NCI-H2196 treated with DMSO at 0.1 percent for 48 hours (cell line): ENCODE results near the gene FBXO10.

ENCODE experiments used
- DNase-seq: peaks from one replicate; lab custom pipeline; 2025; ENCODE audit not compliant: unreplicated experiment; lab: John Stamatoyannopoulos, UW

FBXO10 gene

DNA sequence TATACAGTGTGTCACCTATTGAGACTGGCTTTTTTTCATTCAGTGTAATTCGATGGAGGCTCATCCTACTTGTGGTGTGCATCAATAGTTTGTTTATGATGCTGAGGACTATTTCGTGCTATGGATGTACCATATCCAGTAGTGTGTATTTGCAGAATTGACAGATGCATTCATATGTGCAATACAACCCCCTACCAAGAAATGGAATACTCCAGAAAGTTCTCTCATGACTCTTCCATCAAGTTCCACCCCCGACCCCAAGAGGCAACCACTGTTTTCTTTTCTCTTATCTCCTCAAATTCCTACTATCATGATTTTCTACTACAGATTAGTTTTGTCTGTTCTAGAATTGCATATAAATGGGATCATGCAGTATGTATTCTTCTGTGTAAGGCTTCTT lies 21.9 kb downstream of the FBXO10 start:
- no peak for DNase-seq

DNA sequence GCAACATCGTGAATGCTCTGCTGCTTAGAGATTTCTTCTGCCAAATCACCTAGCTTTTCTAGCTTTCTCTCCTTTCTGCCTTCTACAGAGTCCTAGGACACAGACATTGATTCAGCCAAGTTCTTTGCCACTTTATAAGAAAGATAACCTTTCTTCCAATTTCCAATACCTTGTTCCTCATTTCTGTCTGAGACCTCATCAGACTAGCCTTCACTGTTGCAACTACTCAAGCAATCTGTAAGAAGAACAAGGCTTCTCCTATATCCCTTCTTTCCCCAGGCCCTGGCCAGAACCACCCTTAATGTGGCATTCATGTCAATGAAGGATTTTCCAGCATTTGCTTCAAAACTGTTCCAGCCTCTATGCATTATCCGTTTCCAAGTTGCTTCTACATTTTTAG lies 24.3 kb downstream of the FBXO10 start:
- no peak for DNase-seq

DNA sequence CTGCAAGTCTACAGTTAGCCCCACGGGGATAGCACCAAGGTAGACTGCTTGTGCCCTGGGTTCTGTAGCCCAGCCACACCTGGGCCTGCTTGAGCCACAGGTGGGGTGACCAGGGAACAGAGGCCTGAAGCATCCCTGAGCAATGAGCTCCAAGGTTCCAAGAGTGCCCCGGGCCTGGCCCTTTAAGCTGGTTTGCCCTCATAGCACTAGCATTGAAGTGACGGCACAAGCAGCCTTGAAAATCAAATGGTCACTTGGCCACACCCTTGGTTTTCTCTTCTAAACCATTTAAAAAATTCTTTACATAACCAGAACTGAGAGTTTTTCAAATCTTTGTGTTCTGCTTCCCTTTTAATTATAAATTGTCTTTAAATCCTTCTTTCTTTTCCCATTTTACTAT lies 24.7 kb downstream of the FBXO10 start:
- DNase-seq, result no peak

DNA sequence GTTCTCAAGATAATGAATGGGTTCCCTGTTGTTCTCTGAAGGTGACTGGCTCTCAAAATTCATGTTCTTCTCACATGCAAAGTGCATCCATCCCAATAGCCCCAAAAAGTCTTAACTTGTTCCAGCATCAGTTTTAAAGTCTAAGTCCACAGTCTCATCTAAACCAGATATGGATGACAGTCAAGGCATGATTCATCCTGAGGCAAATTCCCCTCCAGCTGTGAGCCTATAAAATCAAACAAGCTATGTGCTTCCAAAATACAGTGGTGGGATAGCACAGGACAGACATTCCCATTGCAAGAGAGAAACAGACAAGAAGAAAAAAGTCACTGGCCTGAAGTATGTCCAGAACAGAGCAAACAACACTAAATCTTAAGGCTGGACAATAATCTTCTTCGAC lies 25.4 kb downstream of the FBXO10 start:
- DNase-seq, result no peak

DNA sequence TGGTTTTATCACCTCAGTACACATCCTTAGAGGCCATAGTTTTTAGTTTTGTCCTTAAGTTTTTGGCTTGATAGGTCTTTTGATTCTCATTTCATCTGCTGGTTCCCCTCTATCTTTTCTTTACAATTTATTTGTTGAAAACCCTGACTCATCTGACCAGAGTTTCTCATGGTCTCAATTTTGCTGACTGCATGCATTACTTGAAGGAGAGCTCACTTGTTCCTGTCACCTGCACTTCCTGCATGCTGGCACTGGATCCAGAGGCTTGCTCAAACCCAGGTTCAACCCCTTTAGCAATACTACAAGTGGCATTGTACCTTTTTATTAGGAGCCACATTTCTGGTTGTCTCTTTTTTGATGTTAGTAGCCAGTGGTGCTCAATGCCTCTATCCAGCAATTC lies 26.7 kb downstream of the FBXO10 start:
- DNase-seq, result no peak

DNA sequence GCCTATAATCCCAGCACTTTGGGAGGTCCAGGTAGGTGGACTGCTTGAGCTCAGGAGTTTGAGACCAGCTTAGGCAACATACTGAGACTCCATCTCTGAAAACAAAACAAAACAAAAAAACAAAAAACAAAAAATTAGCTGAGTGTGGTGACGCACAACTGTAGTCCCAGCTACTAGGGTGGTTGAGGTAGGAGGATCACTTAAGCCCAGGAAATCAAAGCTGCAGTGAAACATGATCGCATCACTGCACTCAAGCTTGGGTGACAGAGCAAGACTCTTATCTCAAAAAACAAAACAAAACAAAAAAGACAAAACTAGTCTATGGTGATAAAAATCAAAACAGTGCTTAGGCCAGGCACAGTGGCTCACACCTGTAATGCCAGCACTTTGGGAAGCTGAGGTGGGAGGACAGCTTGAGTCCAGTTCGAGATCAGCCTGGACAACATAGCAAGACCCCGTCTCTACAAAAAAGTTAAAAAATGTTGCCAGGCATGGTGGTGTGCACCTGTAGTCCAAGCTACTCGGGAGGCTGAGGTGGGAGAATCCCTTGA lies 28.8 kb downstream of the FBXO10 start:
- no peak for DNase-seq

DNA sequence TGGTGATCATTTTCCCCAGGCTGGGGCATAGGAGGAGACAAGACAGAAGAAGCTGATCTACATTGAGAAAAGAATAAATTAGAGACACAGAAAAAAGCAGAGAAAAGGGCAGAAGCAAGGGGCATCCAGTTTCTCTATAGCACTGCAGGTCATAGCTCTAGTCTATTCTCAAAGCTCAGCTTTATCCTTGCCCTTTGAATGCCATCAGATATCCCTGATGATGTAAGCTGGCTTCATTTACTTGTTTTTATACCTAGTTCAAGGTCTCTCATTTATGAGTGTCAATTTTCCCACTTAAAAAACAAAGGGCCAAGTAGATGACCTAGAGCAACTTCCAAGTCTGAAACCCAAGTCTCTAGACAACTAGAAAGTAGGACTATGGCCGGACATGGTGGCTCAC lies 32.7 kb downstream of the FBXO10 start:
- DNase-seq, result no peak

DNA sequence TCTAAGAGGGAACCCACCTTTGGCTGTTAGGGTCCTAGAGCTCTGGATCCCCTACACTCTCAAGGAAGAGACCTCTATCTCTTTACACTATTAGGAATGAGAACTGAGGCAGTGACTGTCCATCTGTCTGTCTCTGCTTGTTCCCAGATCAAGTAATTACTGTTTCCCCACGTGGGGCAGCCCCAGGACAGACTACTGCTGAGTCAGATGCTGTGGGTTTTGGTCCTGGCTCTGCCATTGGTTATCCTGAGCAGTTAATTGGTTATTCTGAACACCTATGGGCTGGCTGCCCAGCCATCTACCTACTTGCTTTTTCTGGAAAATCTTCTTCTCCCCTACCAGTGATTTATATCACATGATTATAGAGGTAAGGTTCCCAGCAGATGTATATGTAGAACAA lies 33.3 kb downstream of the FBXO10 start:
- DNase-seq, result no peak

DNA sequence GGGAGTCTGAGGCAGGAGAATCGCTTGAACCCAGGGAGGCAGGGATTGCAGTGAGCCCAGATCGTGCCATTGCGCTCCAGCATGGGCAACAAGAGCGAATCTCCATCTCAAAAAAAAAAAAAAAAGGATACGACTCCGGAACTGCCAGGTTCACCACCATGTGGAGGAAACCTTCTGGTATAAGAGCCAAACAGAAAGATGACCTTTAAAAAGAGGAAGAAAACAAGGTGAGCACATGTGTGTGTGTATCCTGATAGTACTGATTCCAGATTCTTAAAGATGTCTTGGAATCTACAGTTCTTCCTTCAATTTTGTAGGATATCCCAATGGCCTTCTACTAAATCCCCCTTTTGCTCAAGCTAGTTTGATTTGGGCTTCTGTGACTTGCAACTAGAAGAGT lies 33.7 kb downstream of the FBXO10 start:
- DNase-seq, result no peak

DNA sequence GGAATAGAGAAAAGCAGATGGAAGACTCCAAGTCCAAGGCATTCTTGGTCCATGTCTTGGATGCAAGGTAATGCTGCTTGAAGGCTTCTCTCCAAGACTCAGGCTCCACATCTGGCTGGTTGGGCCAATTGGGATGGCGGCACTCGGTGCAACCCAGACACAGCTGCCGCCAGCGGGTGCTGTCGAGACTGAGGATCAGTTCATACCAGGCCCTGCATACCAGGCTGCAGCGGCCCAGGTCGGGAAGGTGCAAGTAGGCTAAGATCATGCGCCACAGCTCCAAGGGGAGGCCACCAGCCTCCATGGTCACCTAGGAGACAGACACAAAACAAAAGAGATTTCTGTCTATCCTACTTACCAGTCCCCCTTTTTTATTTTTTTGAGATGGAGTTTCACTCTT lies 34.7 kb downstream of the FBXO10 start:
- DNase-seq, result no peak

DNA sequence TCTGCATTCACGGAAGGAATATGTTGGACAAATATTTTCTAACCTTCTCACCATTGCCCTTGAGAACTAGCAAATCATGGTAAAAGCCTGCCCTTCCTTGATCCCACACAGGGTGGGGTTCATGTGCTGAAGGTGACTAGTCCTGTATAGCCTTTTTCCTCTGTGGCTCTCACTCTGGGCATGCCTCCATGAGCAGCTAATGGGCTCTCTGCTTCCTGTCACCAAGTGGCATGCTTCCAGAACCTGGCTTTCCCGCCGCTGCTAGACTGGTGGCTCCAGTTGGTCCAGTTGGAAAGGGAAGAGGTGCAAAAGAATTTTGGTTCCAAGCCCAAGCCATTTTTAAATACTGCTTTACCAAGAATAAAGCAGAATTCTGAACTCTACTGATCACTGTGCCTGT lies 35.5 kb downstream of the FBXO10 start:
- DNase-seq, result peak; percentile 16

DNA sequence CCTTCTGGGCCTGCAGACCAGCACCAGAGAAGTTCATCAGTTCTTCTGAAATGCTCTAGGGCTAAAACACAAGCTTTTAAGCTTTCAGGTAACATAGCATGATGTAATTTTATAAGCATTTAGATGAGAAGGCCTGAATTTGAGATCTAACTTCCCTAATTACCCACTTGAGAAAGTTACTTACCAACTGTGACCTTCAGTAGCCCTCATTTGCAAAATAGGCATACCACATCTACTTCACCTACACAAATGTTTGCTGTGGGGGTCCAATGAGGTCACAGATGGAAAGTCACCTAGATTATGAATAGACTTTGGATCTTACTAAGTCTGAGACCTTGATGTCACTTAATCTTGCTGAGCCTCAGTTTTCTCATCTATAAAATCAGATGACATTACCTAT lies 36.5 kb downstream of the FBXO10 start:
- DNase-seq, result no peak

DNA sequence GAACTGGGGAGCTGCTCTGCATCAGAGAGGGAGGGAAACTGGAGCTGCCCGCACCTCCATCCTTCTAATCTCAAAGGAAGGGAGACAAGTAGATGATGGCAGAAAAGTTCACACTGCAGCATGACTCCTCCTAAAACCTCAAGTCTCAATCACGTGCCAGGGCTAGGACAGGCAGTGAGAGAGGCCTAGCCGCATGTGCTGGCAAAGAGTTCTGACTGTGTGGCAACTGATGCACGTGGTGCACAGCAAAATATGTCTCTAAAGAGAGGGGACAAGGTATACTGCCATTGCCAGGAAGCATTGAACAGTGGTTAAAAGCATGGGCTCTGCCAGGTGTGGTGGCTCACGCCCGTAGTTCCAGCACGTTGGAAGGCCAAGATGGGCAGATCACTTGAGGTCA lies 38.1 kb downstream of the FBXO10 start:
- DNase-seq, result no peak

DNA sequence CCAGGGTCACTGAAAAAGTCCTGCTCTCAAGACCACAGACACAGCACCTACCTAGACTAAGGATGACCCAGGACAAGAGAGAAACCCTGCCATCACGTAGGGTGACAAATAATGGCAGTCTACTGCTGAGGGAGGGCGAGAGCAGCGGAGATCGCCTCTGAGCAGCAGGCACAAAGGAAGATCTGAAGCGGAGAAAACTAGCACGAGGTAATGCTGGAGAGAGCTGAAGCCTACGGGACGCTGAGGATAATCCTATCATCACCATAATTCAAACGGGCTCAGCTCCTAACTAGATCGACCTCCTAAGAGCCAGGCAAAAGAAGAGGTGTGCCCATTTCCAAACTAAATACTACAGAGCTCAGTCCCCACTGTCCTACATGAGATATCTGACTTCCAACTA lies 41.3 kb downstream of the FBXO10 start:
- DNase-seq, result no peak

DNA sequence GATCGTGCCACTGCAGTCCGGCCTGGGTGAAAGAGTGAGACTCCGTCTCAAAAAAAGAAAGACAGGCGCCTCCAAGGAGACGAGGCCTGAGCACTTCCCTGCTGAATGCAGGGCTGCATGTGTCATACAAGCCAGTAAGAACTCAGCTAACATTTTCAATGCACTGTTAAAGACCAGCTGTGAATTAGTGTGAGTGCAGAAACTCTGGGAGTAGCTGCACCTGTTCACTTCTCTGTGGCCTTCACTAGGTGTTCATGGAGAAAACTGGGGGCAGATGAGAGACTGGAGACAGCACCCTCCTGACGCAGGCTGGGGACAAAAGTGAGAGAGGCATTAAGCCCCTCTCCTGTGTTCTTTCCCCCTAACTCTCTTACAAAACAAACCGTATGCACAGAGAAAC lies 41.8 kb downstream of the FBXO10 start:
- no peak for DNase-seq

DNA sequence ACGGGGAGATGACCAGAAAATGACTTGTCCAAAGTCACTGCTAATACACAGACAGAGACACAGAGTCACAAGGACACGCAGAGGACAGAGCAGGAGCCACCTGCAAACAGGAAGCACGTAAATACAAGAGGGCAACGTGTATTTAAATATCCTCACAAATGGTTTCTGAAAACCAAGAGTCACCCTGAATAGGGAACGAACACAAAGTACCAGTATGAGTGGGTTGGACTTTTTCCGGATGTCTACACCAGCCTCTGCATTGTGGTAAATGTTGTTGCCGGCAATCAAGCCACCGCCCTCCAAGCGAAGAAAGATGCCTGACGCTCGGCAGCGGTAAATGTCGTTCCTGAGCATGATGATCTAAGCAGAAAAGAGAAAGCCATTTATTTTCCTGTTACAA lies 44.5 kb downstream of the FBXO10 start:
- no peak for DNase-seq

DNA sequence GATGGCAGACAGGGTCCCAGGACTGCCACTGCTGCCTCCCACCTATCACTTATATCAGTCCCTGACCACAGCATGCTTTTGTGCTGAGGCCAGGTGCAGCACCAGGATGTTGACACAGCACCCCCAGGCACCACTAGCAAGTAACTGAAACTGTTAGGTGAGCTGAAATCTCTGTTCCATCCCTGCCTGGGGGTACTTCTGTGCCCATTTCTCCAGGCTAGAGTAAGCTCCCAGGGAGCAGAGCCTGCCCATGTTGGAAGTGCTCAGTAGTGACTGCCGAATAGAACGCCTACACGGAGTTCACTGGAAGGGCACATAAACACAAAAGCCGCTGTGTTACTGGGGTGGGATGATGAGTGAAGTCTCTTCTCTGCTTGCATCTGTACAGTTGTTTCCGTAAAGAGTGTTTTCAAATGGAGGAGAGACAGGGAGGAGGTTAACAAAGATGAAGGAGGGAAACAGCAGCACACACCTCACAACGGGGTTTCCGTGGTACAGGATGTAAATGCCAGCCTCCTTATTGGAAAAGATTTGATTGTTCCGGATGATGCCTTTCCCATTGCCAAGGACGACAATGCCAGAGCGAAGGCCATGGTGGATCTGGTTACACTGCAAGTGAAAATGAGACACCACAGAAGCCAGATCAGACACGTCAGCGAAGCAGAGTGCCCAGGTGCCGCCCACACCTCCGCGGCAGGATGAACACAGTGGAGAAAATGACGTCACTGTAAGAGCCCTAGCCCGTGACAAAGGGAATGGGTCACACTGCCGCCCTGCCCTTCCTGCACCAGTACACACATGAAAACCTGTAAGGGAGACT lies 47.3 kb downstream of the FBXO10 start:
- DNase-seq, result peak; percentile 92

DNA sequence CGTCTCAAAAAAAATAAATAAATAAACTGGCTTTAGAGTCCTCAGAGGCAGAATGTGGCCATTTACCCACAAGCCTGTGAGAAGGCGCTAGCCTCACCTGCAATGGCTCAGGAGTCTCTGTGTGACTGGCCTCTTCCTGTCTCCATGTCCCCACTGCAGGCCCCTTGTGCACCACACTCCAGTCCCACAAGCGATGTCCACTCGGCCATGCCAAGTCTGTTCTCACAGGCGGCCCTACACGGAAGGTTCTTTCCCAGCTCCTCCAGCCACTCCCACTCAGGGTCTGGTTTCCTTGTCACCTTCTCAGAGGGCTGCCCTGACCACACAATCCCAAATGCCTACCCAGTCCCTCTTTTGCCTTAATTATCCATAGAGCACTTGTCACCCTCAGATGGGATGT lies 52.3 kb downstream of the FBXO10 start:
- DNase-seq, result no peak

DNA sequence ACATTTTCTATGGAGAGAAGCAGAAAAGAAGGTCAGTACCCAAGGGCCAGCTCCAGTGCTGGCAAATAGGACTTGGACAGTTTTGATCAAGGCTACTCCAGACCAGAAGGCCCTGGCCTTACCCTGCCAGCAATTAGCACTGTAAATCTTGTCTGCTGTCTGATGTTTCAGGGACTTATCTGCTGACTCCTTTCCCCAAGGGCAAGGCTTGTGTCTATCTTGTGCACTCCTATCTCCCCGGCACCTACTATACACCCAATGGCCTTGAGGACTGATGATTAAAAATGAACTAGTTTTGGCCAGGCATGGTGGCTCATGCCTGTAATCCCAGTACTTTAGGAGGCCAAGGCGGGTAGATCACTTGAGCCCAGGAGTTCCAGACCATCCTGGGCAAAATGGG lies 53.2 kb downstream of the FBXO10 start:
- DNase-seq, result no peak

DNA sequence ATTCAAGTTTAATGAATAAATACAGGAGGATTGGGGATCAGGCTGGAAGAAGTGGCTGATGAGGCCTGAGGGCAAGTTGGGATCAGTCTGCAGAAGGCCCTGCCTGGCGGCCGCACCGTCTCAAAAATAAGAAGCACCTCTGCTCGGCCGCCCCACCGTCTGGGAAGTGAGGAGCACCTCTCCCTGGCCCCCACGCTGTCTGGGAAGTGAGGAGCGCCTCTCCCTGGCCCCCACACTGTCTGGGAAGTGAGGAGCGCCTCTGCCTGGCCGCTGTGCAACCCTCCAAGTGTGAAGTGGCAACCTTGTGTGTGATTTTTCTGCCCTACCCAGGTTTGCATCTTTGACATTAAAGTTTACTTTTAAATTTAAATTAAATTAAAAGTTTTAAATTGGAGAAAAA lies 55.1 kb downstream of the FBXO10 start:
- DNase-seq, result no peak

DNA sequence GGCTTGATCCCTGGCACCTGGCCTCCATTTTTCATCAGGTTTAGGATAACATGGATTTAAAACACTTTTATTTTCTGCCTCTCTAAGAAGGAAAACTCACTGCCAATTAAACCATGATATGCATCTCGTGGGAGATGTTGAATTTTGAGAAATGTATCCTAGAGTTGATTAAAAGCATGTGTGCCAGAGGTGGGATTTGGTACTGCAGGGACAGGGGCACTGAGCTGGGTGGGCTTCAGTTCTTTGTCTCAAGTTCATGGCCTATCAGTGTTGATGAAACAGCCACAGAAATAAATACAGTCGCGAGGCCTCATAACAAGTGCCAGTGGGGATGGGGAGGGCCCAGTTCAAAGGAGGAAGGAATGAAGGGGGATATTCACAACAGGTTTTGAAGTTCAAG lies 55.5 kb downstream of the FBXO10 start:
- DNase-seq, result no peak

DNA sequence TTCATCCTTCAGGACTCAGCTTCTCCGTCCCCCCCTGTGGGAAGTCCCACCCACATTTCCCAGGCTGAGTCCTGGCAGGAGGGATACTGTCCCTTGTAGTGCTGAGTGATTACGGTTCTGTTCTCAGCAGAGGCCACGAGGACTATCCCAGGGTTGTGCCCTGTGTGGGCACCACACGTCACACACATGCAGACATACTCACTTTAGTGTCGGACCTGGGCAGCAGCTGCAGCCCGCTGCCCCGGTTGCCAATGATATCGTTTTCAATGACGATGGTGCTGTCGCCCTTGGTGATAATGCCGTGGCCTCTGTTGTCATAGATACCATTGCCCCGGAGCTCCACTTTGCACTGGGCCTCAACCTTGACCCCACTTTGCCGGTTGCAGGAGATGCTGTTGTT lies 58.3 kb downstream of the FBXO10 start:
- DNase-seq, result no peak

DNA sequence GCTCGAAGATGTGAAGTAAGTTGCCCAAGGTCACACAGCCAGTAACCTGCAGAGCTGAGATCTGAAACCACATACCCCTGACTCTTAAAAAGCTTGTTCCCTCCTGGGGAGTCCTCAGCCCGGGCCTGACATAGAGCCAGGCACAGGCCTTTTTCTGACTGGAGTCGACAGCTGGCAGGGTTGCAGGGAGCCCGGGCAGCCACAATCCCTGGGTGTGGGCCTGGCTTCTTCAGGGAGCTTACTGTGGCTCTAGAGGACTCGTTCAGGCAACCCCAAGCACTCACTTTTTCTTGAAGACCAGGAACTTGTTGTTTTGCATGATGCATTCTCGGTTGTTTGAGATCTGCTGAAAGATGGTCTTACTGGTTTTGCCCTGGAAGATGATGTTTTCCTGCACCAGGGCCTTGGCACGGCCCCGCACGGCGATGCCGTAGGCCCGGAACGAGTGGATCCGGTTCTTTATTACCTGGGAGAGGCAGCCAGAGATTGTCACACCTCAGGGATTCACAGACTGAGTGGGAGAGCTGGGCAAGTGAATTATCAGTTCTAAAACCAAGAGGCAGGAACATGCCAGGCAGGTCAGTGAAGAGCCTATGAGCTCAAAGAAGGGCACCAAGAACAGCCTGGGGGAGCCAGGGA lies 60.4 kb downstream of the FBXO10 start:
- no peak for DNase-seq
